Adrenal gland (tissue), 5 donors: ENCODE data around the gene FNBP1.
"Not testable (repeated sequence)": the region's sequence is repeated elsewhere in the genome, so short reads cannot be mapped to it uniquely, and the experiment has no call there.

Experiments
- CTCF ChIP-seq, 6 experiments: fragments of 450-650 bp in 4 of 6; fragments of 200-600 bp in 2 of 6; sonication (generic) in 1 of 6; IDR thresholded peaks; 1 replicate in 5 of 6; 2 replicates in 1 of 6; pipeline versions ENCODE4 v1.5.1 to v1.8.0; 2016 to 2021; ENCODE audit warnings: antibody characterized with exemption in 6 of 6, mild to moderate bottlenecking in 2 of 6, moderate library complexity in 1 of 6
- POLR2A ChIP-seq, 2 donors: fragments of 450-650 bp; IDR thresholded peaks; one replicate each; pipeline ENCODE4 v1.6.1; 2017; ENCODE audit warnings: antibody characterized with exemption in 2 of 2, mild to moderate bottlenecking in 2 of 2, moderate library complexity in 1 of 2
- donor health status: DM: no; HTN: no; CAD: no.

- TF ChIP-seq CTCF, POLR2A (IDR thresholded peaks at IDR 0.05): not testable (repeated sequence)
Observed at GRCh38 chr9:129991139-129991538, 51.9 kb downstream of the FNBP1 start.
